Measurements from ENCODE around the gene TERT. TPM values are rescaled to one million over a fixed set of nuclear protein-coding genes. Genes with fewer than 3 reads are reported as not detected.

TERT gene
- polyA plus RNA-seq, 2 of the 4 experiments (the other 2 are of a cell fraction) = 1.1 to 4.0 TPM

- Histone ChIP-seq H3K4me2 (no peak overlapping the region), H3K4me1 (no peaks in the 10 kb centered on the region), H3K27ac (no peak overlapping the region), H3K4me3 (no peak overlapping the region), H3K9me3 (no peaks in the 10 kb centered on the region)
- 57% methylated on average over 29 of the region's 58 CpGs for WGBS (ENCODE audit: missing lambda C conversion rate)
- POLR2A ChIA-PET = no interaction called here
- DNase-seq (ENCODE audit: low read depth in 1 of 2, low spot score in 1 of 2) (no peak), FAIRE-seq (no peak), ATAC-seq (peak in 1 of 2 experiments; percentile 22; a peak in 3 of 6 replicates)
- CTCF ChIA-PET = interaction anchor here (0.8 to 1.4 kb wide), 4 partner anchors 15 to 78 kb away, joined by 3 to 4 read pairs (median 3); no protein-coding TSS in a partner anchor
- TF ChIP-seq MAZ (IDR thresholded peaks at IDR 0.05; ENCODE audit: borderline replicate concordance, low read depth, low read length) = no peak
- TF ChIP-seq SREBF2 (IDR thresholded peaks at IDR 0.05) = no peak
- TF ChIP-seq CHD4 (IDR thresholded peaks at IDR 0.05; ENCODE audit: borderline replicate concordance) = no peak
- TF ChIP-seq ZC3H11A (IDR thresholded peaks at IDR 0.05) = no peak
- TF ChIP-seq RAD21 (conservative IDR thresholded peaks at IDR 0.05 in 1 of 2, IDR thresholded peaks at IDR 0.05 in 1 of 2) = no peak
- TF ChIP-seq JUNB (IDR thresholded peaks at IDR 0.05) = no peak
These were observed 48.8 kb downstream of the TERT start for GRCh38 chr5:1245905-1246576.

- FAIRE-seq (no peak), ATAC-seq (peak; percentile 5 to 47; a peak in 3 of 6 replicates), DNase-seq (ENCODE audit: low read depth in 1 of 2, low spot score in 1 of 2) (peak in 1 of 2 experiments; percentile 43)
- H3K4me1 ChIP-seq = no peaks in the 10 kb centered on the region
- no peak overlapping the region for H3K4me2 ChIP-seq
- H3K4me3 ChIP-seq = no peak overlapping the region
- ChIA-PET CTCF (interaction anchor here (0.7 to 1.4 kb wide), 3 partner anchors 14 to 76 kb away, joined by 3 read pairs; no protein-coding TSS in a partner anchor), POLR2A (no interaction called here)
- no peaks in the 10 kb centered on the region for H3K9me3 ChIP-seq
- peak; percentile 16 to 56; a peak in 2 of 5 replicates for TF ChIP-seq RAD21 (conservative IDR thresholded peaks at IDR 0.05 in 1 of 2, IDR thresholded peaks at IDR 0.05 in 1 of 2)
- 0 out of 3 replicates have a peak, but pooled peaks have one; percentile 10 for TF ChIP-seq CTCF (IDR thresholded peaks at IDR 0.05)
- TF ChIP-seq FOXS1 (CRISPR knock-in tag; IDR thresholded peaks at IDR 0.05) = no peak
- no peak for TF ChIP-seq E2F6 (IDR thresholded peaks at IDR 0.05; ENCODE audit: borderline replicate concordance, low read depth)
- 51% methylated on average over 3 of the region's 10 CpGs for WGBS (ENCODE audit: missing lambda C conversion rate)
- no peak overlapping the region for H3K27ac ChIP-seq
These were observed 49.9 kb downstream of the TERT start for GRCh38 chr5:1244976-1245375.

GRCh38 chr5:1244255-1244654 lies 50.6 kb downstream of the TERT start:
- CTCF ChIA-PET = interaction anchor here (0.7 kb wide), 1 partner anchor 75 kb away, joined by 3 read pairs; no protein-coding TSS in a partner anchor
- no peak for ATAC-seq
- no peak for TF ChIP-seq EHF (CRISPR knock-in tag; IDR thresholded peaks at IDR 0.05)
- TF ChIP-seq MAZ (IDR thresholded peaks at IDR 0.05; ENCODE audit: borderline replicate concordance, low read depth, low read length) = no peak
- no peak for TF ChIP-seq TFCP2L1 (CRISPR knock-in tag; IDR thresholded peaks at IDR 0.05)
- no peak for TF ChIP-seq BCL3 (IDR thresholded peaks at IDR 0.05)
- no peak for TF ChIP-seq HES2 (IDR thresholded peaks at IDR 0.05)
- TF ChIP-seq ELK1 (IDR thresholded peaks at IDR 0.05; ENCODE audit: low read depth, low read length) = no peak
- no peak for TF ChIP-seq ZC3H11A (IDR thresholded peaks at IDR 0.05)
- TF ChIP-seq USF2 (IDR thresholded peaks at IDR 0.05) = no peak
- no peak for TF ChIP-seq CTCF (IDR thresholded peaks at IDR 0.05)
- no peak for TF ChIP-seq ZNF302 (CRISPR knock-in tag; IDR thresholded peaks at IDR 0.05)
- TF ChIP-seq E2F6 (IDR thresholded peaks at IDR 0.05; ENCODE audit: borderline replicate concordance, low read depth) = no peak
- no peak for TF ChIP-seq CBX8 (IDR thresholded peaks at IDR 0.05)
- no peak for TF ChIP-seq SMC3 (IDR thresholded peaks at IDR 0.05)
- TF ChIP-seq RCOR1 (IDR thresholded peaks at IDR 0.05; ENCODE audit: low read depth, low read length) = no peak
- TF ChIP-seq FOXS1 (CRISPR knock-in tag; IDR thresholded peaks at IDR 0.05) = no peak
- TF ChIP-seq RARB (CRISPR knock-in tag; IDR thresholded peaks at IDR 0.05) = no peak
- no peak for TF ChIP-seq HDAC2 (IDR thresholded peaks at IDR 0.05)
- TF ChIP-seq SREBF2 (IDR thresholded peaks at IDR 0.05) = no peak

More at GRCh38 chr5:1244255-1244654, 50.6 kb downstream of the TERT start:
- H3K4me1 ChIP-seq = no peaks in the 10 kb centered on the region
- POLR2A ChIA-PET = no interaction called here
- H3K4me3 ChIP-seq = no peak overlapping the region
- FAIRE-seq (no peak), DNase-seq (ENCODE audit: low read depth in 1 of 2, low spot score in 1 of 2) (no peak)
- H3K27ac ChIP-seq = no peak overlapping the region
- no peak overlapping the region for H3K4me2 ChIP-seq
- no peaks in the 10 kb centered on the region for H3K9me3 ChIP-seq
- 51% methylated on average over 9 of the region's 21 CpGs for WGBS (ENCODE audit: missing lambda C conversion rate)
